ENCODE data around the gene IL7R.

GRCh38 chr5:35877655-35878054 is 21.0 kb downstream of the IL7R start:
- TF ChIP-seq CTCF (IDR thresholded peaks at IDR 0.05) (no peak), POLR2AphosphoS5 (IDR thresholded peaks at IDR 0.05) (no peak), POLR2A (IDR thresholded peaks at IDR 0.05) (no peak)

All from breast epithelium (tissue), 3 donors.